Left cardiac atrium (tissue), 4 donors: ENCODE results near the gene CNTNAP3. TPM values are rescaled to one million over a fixed set of nuclear protein-coding genes. Genes with fewer than 3 reads are reported as not detected.
"Not testable (repeated sequence)": the region's sequence is repeated elsewhere in the genome, so short reads cannot be mapped to it uniquely, and the experiment has no call there.

Experiments
- ATAC-seq, 2 donors: fragments of 200-7000 bp; cut with Tn5 transposase; one replicate each; pipeline ENCODE4 v1.9.1; 2020; ENCODE audit warnings: mild to moderate bottlenecking in 2 of 2, moderate library complexity in 2 of 2
- DNase-seq: peaks from one replicate; pipeline ENCODE4 v3.0.0-alpha.2; 2020
- intact Hi-C, 2 donors: fragments of 100-400 bp; cut with DNase I; formaldehyde crosslinking; loops; one replicate each; pipeline versions ENCODE4 v1.14.1 to v1.15.1; 2022 to 2023
- long read RNA-seq: library from polyadenylated mRNA; unstranded; transcript quantifications from one replicate; pipeline ENCODE4 v2.0.0, GENCODE V29; 2021
- total RNA-seq, 2 donors: library from RNA; stranded (reverse); fragmentation: NEBNext Ultra II Directional; extraction: Animal tissue kit (Norgen Biotek cat#: 25700); gene quantifications; one replicate each; pipeline ENCODE4 v1.2.1, GENCODE V29; 2021
- donor health status: DM: no; HTN: yes; CAD: no.
- donor health status: DM: no; HTN: yes; CAD: no; lungs with severe emphysema.
- donor health status: DM: yes; HTN: yes; CAD: no.
- donor health status: Dilated cardiomyopathy.

Gene CNTNAP3
- total RNA-seq = 10 to 100 TPM; 13.7 to 16.4 TPM
- long read RNA-seq, partial matches to known transcripts = 6 of 13 reads
- long read RNA-seq, other reads (novel, unspliced or antisense) = 5 of 13 reads

DNA sequence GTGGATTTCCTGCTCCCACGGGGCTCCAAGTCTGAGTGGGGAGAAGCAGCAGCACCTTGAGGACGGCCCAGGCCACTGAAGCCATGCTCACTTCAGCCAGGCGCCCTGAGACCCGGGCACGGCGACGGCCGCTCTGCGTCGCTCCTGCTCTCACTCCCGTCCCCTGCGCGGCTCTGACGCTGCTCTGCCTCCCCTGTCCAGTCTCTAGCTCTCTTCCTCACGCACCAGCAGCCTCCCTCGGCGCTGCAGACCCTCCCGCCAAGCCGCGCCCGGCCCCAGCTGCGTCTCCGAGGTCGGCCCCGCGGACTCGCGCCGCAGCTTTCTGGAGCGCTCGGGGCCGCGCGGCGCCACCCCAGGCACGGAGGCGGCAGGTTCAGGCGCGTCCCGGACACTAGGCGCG lies at the start of gene CNTNAP3:
TSS of gene CNTNAP3 (minus strand) at position 188 of the 400 bp plus-strand sequence. CDS start at position 85, 103 bp downstream.
- ATAC-seq, intact Hi-C loops: not testable (repeated sequence)
- peak; percentile 19 for DNase-seq

DNA sequence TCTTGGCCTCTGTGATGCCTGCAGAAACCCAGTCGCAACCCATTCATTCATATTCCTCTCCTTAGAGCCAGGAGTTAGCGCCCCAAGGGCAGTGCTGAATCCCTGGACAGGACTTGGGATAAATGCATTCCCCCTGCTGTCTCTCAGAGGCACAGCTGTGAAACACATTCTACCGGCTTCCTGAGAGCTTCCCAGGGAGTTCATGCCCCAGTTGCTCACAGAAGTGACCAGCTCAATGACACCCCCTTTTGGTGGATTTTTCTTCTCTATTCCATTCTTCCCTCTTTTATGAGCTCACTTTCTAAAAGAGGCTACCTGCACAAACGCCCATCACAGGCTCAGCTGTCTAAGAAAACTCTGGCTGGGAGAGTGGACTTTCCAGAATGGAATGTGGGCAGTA lies 8.0 kb downstream of the CNTNAP3 start:
- ATAC-seq, intact Hi-C loops: not testable (repeated sequence)
- peak; percentile 5 for DNase-seq

DNA sequence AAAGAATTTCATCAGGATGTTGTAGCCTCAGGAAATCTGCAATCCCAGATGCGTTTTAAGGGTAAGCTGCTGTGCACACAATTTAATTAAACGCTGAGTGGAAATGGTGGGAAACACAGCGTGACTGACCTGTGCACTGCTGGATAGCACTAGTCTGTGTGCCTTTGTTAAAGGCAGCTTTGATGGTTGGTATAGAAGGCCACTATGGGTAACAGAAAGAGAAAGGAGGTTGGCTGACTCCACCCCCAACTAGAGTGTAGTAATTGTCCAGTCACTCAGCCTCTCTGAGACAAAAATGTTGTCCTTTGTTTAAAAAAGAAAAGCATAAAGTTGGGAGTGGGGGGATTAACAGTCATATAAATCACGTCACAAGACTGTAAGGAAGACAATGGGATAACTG lies 45.5 kb downstream of the CNTNAP3 start:
- DNase-seq, ATAC-seq, intact Hi-C loops: not testable (repeated sequence)

DNA sequence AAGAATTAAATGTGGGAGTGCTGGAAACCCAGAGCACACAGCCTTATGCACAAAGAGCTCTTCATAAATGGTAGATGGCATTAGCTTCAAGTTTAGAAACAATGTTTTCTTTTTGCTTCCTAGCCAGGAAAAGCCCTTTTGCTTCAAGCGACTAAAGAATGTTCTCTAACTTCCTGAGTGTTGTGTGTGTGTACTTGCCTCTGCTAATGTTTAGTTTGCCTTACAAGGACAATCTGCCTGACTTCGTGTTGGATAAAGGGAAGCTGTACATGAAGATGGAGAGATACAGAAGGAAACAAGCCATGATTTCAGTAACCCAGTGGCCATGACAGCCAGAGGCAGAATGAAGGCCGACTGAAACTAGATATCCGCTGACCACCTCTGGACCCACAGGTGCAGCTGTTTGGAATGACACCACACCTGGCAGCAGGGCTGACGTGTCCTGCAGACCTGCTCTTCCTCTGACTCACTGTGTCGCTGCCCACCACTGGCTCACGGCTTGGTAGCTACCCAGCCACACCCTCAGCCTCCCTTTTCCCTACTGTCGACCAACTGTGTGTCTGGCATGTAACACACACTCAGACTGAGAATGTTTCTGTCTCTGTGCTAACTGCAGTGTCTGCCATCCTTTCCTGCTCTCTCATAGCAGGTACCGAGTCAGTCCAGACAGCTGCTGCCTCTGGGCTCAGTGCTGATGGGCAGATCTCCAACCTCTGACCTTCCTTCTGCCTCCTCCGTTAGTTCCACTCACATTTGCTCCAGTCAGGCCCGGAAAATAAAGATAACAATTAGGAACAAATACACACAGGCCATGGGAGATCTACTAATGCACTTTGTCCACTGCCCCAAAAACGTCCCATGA lies 55.6 kb downstream of the CNTNAP3 start:
- intact Hi-C loops, DNase-seq: not testable (repeated sequence)
- peak in 1 of 2 donors; percentile 34 for ATAC-seq

DNA sequence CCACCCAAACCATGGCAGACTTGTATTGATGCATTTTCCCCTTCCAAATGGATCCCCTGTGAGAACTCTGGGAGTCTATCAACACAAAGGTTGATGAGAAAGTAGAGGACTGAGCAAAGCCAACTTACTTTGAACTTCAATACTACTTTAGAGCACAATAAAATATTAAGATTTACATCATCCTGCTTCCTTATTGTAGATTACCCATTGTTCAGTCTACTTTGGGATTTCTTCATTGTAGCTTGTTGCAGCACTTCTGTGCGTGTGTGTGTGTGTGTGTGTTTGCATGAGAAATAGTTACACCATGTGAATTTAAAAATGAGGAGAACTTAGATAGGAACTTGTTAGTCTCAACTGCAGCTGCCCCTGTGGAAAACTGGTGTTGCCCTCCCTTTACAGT lies 72.0 kb downstream of the CNTNAP3 start:
- DNase-seq, ATAC-seq, intact Hi-C loops: not testable (repeated sequence)

DNA sequence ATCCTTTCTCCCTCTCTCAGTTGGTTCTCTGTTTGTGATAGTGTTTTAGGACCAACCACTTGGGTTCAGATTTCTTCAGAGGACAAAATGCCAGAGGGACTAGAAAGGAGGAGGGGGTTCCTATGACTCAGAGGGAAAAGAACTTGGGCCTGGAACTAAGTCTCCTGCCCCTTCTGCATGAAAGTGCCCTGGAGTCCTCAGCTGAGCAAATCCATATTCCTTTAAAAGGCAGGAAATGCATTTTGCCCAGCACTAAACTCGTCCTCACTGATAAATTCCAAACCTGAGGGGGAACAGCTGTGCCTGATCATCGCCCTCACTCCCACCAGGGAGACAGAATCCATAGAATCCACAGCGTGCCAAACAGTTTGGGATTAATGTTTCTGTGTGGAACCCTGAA lies 78.2 kb downstream of the CNTNAP3 start:
- DNase-seq, intact Hi-C loops, ATAC-seq: not testable (repeated sequence)

DNA sequence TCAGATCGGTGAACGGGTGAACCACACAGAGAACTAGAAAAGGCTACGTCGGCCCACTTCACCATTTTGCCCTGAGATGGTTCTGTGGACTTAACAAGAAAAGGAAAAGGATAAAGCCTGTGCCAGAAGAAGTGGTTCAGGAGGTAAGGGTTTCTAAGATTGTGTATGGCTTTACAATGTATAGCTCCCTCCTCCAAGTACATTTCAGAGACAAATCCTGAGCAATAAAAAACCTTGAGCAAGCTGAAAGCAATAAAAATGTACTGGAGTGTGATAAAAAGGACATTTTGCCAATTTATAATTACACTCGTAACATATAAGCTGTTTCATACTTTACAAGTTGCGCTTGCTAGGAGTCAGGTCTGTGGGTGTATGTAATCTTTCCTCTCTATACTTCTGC lies 81.3 kb downstream of the CNTNAP3 start:
- ATAC-seq, DNase-seq, intact Hi-C loops: not testable (repeated sequence)

DNA sequence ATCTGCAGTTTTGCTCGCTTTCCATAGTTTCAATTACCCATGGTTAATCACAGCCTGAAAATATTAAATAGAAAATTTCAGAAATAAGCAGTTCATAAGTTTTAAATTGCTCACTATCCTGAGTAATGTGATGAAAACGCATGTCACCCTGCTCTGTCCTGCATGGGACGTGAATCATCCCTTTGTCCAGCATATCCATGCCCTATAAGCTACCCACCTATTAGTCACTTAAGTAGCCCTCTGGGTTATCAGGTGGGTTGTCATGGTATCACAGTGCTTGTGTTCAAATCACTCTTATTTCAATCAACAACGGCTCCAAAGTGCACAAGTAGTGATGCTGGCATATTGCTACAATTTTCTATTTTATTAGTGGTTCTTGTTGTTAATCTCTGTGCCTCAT lies 82.1 kb downstream of the CNTNAP3 start:
- DNase-seq, ATAC-seq, intact Hi-C loops: not testable (repeated sequence)

DNA sequence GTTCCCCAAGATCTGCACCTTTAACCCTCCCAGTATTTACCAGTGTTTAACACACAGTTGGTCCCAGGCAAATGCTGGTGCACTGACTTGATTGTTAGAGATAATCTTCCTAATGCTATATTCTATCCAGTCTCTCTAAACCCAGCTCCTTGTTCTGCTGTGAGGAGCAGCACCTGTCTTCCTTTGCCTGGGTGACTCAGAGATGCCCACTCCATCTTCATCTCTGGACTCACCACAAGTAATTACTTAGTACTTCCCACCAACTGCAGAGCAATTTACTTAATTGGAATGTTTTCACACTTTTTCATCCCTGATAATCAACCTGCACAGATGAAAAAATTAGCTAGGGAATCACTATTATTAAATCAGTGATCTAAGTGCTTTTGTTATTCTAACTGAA lies 87.6 kb downstream of the CNTNAP3 start:
- intact Hi-C loops, ATAC-seq, DNase-seq: not testable (repeated sequence)

DNA sequence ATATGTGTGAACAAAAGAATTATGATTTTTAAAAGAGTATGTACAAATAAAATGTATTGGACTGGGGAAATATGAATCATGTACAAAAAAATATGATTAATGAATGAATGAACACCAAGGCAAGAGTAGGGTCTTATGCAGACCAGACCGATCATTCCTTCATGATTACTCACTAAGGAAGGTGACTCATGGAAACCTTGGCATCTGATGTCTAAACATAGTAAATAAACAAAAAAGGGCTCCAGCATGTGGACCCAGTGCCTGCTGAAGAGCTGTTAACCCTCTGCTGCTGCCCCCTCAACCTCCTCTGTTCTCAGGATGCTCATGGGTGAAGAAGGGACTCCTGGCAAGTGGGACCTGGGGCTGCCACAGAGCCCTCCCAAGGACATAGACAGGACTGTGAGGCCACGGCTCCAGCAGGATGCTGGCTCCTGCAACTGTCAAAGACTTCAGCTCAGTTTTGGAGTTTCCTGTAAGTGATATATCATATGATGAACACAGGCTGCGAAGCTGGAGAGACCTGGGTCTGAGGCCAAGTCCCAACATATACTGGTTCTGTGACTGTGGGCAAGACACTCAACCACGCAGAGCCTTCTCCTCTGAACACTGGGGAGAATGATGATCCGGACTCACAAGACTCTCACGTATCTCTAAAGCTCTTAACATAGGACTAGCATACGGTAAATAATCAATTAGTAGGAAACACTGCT lies 89.8 kb downstream of the CNTNAP3 start:
- DNase-seq, intact Hi-C loops, ATAC-seq: not testable (repeated sequence)

DNA sequence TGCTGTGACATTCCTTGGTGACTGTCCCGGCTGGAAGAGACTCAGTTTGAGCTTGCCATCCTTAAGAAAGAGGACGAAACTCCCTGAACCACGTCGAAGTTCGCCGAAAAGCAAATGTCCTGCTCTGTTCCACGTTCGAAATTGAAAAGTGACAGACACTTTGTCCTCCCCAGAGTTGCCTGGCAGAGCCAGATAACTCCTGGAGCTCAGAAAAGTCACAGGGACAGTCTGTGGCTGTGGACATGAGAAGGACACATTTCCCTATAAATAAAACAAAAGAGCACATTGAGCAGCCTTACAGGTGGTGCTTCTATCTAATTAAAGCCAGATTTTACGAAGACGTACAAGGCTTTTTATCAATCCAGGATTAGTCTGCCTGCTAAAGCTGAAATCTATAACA lies 116.6 kb downstream of the CNTNAP3 start:
- intact Hi-C loops, ATAC-seq: not testable (repeated sequence)

DNA sequence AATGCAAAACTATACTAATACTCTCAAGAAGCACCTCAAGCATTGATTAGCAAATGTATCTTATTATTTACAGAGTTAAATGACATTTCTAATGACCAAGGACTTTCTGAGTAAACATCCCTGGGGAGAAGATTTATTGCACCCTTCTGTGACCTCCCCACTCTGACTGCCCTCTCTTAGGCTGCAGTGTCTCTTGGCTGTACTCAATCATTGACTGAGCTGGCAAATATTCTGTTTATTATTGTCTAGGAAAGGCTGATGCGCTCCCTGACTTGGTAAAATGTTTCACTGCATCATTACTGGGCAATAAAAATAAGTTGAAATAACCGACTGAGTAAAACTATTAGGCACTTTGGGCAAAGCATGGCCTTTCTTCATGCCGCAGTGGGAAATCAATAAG lies 130.3 kb downstream of the CNTNAP3 start:
- ATAC-seq, intact Hi-C loops, DNase-seq: not testable (repeated sequence)

More for the DNA sequence above, 116.6 kb downstream of the CNTNAP3 start:
- not testable (repeated sequence) for DNase-seq

DNA sequence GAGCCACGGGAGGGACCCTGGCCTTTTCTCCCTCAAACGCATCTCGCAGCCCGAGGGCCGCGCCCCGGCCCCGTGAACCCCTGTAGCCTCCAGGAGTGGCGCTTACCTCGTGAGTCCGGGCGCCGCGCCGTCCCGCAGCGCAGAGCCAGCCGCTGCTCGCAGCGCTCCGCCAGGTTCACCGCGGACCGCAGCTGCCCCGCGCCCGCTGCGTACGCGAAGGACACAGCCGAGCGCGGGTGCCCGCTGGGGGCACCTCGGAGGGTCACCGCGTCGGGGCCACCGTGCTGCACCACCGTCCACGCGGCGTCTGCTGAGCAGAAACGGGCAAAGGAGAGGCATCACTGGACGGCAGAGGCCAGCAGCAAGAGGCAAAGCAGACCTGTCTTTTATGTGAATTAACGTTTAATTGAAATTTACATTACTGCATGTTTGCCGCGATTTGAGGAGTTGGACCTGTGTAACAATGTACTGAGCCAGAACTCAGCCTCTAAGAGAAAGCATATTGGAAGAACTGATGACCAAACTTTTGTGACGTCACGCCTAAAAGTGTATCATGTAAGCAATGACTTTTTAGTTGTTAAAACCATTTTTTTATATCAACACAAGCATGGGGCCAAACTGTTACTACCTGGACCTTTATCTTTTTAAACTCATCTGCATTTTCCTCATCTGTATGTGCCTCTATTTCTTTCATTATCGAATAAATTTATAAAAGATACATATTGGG lies 155.0 kb downstream of the CNTNAP3 start:
- ATAC-seq, DNase-seq, intact Hi-C loops: not testable (repeated sequence)

DNA sequence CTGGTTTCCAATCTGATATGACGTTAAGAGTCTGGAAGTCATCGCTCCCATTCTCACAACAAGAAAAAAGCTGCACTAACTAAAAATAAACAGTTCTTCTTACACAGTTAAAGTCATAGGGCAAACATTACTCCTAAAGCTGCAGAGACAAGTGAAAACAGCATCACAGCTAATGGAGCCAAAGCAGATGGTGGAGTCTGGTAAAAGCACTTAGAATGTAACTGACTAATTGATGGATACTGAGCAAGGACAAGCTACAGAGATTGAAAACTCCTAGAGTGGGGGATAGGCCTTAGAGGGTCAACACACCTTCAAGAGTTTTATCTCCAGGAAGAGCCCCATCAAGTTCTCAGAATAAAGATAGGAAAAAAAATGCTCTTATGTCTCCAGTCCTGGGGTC lies 166.6 kb downstream of the CNTNAP3 start:
- intact Hi-C loops, ATAC-seq, DNase-seq: not testable (repeated sequence)

DNA sequence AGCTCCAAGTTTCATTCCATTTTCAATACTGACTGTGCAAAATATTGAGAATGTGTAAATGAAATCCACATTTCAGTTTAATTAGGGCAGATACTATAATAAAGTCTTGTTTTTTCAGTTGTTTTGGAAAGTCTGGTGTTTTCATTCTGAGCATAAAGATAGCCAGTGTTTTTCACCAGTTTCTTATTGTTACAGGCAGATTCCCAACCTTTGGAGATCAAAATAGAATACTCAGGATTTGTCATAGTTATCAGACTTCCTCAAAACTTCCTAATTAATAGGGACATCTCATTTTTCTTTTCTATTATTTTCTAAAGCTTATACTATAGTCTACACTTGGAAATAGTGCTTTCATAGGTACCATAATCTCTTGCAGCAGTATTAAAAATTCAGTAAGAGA lies 176.2 kb downstream of the CNTNAP3 start:
- ATAC-seq, DNase-seq, intact Hi-C loops: not testable (repeated sequence)

DNA sequence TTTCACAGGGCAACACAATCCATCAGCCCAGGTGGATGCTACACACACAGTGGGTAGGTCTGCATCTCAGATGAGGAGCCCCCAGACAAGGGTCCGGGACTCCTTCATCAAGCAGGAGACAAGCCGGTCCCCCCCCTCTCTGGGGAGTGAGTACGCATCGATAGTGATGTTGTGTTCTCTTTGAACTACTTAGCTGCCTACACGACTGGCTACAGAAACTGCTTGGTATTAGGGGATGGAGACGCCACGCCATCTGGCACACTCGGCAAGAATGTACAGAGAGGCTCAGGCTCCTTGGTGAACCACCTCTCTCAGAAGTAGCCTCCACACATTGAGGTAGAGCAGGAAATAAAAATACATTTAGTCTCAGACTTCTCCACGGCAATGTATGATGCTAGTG lies 179.8 kb downstream of the CNTNAP3 start:
- intact Hi-C loops = no loop called here
- DNase-seq (no peak), ATAC-seq (no peak)

DNA sequence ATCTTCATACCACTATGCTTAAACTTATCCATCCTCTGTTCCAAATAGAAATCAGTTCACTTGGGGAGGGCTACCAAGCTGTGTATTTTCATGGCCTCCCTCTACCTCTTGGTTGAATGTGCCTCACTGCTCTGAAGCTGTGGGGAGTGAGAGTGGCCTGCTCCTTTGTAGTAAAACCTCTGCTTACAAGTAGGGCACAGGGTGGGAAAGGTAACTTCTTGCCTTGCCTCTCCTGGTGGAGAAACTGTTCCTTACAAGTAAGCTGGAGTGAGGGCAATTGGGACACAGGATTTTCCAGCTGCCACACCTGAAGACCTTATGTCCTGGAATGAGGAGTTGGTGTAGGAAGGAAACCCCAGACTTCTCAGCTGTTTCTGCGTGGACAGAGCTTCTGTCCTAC lies 190.8 kb downstream of the CNTNAP3 start:
- DNase-seq, intact Hi-C loops, ATAC-seq: not testable (repeated sequence)

DNA sequence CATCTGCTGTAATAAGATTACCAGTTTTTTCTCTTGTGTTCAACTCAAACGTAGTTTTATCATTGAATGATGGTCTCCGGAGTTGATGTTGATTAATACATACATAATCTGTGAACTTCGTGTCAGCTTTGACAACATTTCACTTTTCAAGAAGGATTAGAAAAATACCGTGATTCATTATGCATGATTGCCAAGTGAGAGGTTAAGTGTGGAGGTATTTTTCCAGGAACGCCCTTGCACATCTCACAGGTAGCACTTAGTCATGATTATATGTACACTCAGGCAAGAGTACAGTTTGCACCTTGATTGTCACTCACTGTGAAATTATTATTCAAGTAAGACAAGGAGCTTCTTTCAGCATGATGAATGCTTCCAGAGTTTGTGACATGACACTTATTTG lies 202.7 kb downstream of the CNTNAP3 start:
- intact Hi-C loops, DNase-seq: not testable (repeated sequence)
- ATAC-seq = peak in 1 of 2 donors; percentile 59

DNA sequence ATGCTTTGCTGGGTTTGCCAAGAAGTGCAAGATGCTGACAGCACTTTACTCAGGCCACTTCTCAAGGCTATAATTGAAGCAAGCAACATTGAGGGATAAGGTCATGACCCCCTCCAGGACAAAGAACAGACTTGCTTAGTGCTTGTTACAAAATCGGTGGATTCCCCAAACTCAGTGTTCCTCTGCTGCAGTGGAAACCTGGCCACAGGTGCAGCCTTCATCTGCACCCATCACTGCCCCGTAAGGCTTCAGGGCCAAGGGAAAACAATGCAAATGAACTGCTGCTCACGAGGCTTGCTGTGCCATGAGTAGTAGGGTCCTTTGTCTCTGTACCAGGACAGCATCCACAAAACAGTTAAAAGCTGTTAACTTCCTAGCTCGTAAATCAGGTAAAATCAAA lies 205.4 kb downstream of the CNTNAP3 start:
- intact Hi-C loops, ATAC-seq, DNase-seq: not testable (repeated sequence)
